Tibial nerve (tissue), 4 donors: Measurements from ENCODE around the gene IQGAP2. TPM values are rescaled to one million over a fixed set of nuclear protein-coding genes. Genes with fewer than 3 reads are reported as not detected.

Source experiments
- DNase-seq, 2 donors: peaks; one replicate each; pipeline ENCODE4 v3.0.0-alpha.2; 2019; ENCODE audit warnings: low spot score in 2 of 2
- H3K27ac ChIP-seq, 4 donors: fragments of 200-600 bp; sonication (generic) in 3 of 4; one replicate each; pipeline ENCODE4 v1.5.1; 2017 to 2019; ENCODE audit warnings: mild to moderate bottlenecking in 1 of 4
- H3K27me3 ChIP-seq, 2 donors: fragments of 200-600 bp; sonication (generic) in 1 of 2; one replicate each; pipeline versions ENCODE4 v1.5.1 to v1.6.0; 2017 to 2019
- H3K36me3 ChIP-seq, 3 donors: fragments of 200-600 bp; sonication (generic); one replicate each; pipeline ENCODE4 v1.5.1; 2018 to 2019
- H3K4me1 ChIP-seq, 4 donors: fragments of 200-600 bp; sonication (generic) in 3 of 4; one replicate each; pipeline ENCODE4 v1.5.1; 2017 to 2019
- H3K4me3 ChIP-seq, 4 donors: fragments of 200-600 bp; sonication (generic) in 3 of 4; one replicate each; pipeline ENCODE4 v1.5.1; 2017 to 2019; ENCODE audit warnings: mild to moderate bottlenecking in 1 of 4, moderate library complexity in 1 of 4
- H3K9me3 ChIP-seq, 4 donors: fragments of 200-600 bp; sonication (generic) in 3 of 4; one replicate each; pipeline ENCODE4 v1.5.1; 2017 to 2019
- CTCF ChIP-seq, 5 experiments: fragments of 200-600 bp in 3 of 5; fragments of 450-650 bp in 2 of 5; sonication (generic) in 3 of 5; IDR thresholded peaks; one replicate each; pipeline ENCODE4 v1.5.1; 2016 to 2019; ENCODE audit warnings: antibody characterized with exemption in 5 of 5, mild to moderate bottlenecking in 3 of 5, moderate library complexity in 2 of 5
- EP300 ChIP-seq, 2 donors: sonication (generic); formaldehyde crosslinking; IDR thresholded peaks; one replicate each; pipeline ENCODE4 v1.6.1; 2017; ENCODE audit warnings: antibody characterized with exemption in 2 of 2, mild to moderate bottlenecking in 1 of 2
- POLR2A ChIP-seq, 2 donors: fragments of 450-650 bp; IDR thresholded peaks; one replicate each; pipeline ENCODE4 v1.6.1; 2017; ENCODE audit warnings: antibody characterized with exemption in 2 of 2, mild to moderate bottlenecking in 2 of 2, moderate library complexity in 2 of 2
- WGBS, 2 donors: methylation state at CpG; one replicate each; pipeline ENCODE4 v1.1.5; 2018; 5-methylcytosine and 5-hydroxymethylcytosine counted together
- total RNA-seq, 4 donors: library from RNA; depleted of rRNA; stranded (reverse); fragments of >200 nt; gene quantifications; one replicate each; pipeline ENCODE4 v1.1.0, GENCODE V29; 2016

Gene IQGAP2
- total RNA-seq, 4 donors from 2014 or later: 42.8 to 58.2 (median 52.3) TPM

GRCh38 chr5:76419597-76420298 lies 16.7 kb downstream of the IQGAP2 start:
- TF ChIP-seq POLR2A (IDR thresholded peaks at IDR 0.05): no peak
- no peak for DNase-seq

DNA sequence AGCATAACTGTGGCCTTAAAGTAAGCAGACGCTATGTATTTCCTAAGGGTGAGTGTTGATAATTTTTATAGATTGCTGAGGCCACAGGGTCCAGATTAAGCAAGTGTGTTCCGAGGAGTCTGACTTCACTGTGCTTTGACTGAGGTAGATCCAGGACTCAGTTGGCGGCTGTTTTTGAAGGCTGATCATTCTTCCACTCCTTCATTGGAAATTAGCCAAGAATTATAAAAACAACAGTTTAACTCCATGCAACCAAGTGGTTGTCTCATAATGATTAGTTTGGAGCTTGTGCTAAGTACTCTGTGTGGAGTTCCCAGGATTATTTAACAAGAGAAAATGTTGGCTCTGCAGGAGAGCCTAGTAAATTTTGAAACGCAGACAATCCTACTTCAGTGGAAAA lies 19.1 kb downstream of the IQGAP2 start:
- WGBS, 2 donors: 30 to 34% methylated on average over 4 of the region's 4 CpGs
- peaks cover 0 to 25% (median 6%) of the 10 kb centered on the region in 4 donors for H3K4me1 ChIP-seq
- TF ChIP-seq CTCF (IDR thresholded peaks at IDR 0.05) (no peak), POLR2A (IDR thresholded peaks at IDR 0.05) (no peak), EP300 (IDR thresholded peaks at IDR 0.05) (no peak)

More at GRCh38 chr5:76419597-76420298, 16.7 kb downstream of the IQGAP2 start:
- 93% methylated on average over 1 of the region's 1 CpG for WGBS, 2 donors
- H3K9me3 ChIP-seq: no peaks in the 10 kb centered on the region
- no peaks in the 10 kb centered on the region for H3K36me3 ChIP-seq
- H3K27me3 ChIP-seq: no peaks in the 10 kb centered on the region
- H3K27ac ChIP-seq: no peak overlapping the region
- no peak overlapping the region for H3K4me3 ChIP-seq
- peaks cover 0 to 10% (median 0%) of the 10 kb centered on the region in 4 donors for H3K4me1 ChIP-seq

GRCh38 chr5:76422742-76423141 lies 19.7 kb downstream of the IQGAP2 start:
- H3K4me1 ChIP-seq: peaks cover 0 to 30% (median 8%) of the 10 kb centered on the region in 4 donors
- TF ChIP-seq CTCF (IDR thresholded peaks at IDR 0.05) (no peak), EP300 (IDR thresholded peaks at IDR 0.05) (no peak), POLR2A (IDR thresholded peaks at IDR 0.05) (no peak)

More for the DNA sequence above, 19.1 kb downstream of the IQGAP2 start:
- Histone ChIP-seq H3K27me3 (no peaks in the 10 kb centered on the region), H3K4me3 (no peak overlapping the region), H3K9me3 (no peaks in the 10 kb centered on the region), H3K36me3 (no peaks in the 10 kb centered on the region), H3K27ac (no peak overlapping the region)
- DNase-seq: no peak

DNA sequence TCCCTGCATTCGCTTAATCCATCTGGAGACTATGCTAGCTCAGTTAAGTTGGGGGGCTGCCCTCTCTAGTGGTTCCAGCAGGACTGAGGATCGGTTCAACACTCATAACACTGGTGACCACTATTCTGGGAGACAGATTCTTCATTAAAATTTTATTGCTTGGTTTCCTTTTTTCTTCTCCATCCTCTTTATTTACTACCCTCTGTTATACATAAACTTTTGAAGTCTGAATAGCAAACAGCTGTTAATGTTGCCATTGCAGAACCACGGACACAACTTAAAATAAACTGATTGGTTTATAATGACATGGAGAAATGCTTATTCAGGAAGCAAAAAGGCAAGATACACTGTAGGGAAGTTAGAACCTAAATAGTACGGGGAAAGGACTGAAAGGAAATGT lies 22.1 kb downstream of the IQGAP2 start:
- no peak for DNase-seq
- 39 to 48% methylated on average over 4 of the region's 4 CpGs for WGBS, 2 donors
- no peak for TF ChIP-seq CTCF (IDR thresholded peaks at IDR 0.05)
- Histone ChIP-seq H3K27me3 (no peaks in the 10 kb centered on the region), H3K4me1 (peaks cover 0 to 34% (median 9%) of the 10 kb centered on the region in 4 donors), H3K27ac (no peak overlapping the region), H3K36me3 (no peaks in the 10 kb centered on the region), H3K4me3 (no peak overlapping the region), H3K9me3 (no peaks in the 10 kb centered on the region)

More at GRCh38 chr5:76422742-76423141, 19.7 kb downstream of the IQGAP2 start:
- no peaks in the 10 kb centered on the region for H3K9me3 ChIP-seq
- no peak for DNase-seq
- no peak overlapping the region for H3K27ac ChIP-seq
- WGBS, 2 donors: 81 to 87% methylated on average over 3 of the region's 3 CpGs
- no peaks in the 10 kb centered on the region for H3K27me3 ChIP-seq
- no peak overlapping the region for H3K4me3 ChIP-seq
- no peaks in the 10 kb centered on the region for H3K36me3 ChIP-seq

GRCh38 chr5:76425928-76426804 lies 23.1 kb downstream of the IQGAP2 start:
- Histone ChIP-seq H3K27ac (no peak overlapping the region), H3K9me3 (no peaks in the 10 kb centered on the region), H3K27me3 (no peaks in the 10 kb centered on the region), H3K36me3 (no peaks in the 10 kb centered on the region), H3K4me3 (no peak overlapping the region), H3K4me1 (peaks cover 0 to 34% (median 9%) of the 10 kb centered on the region in 4 donors)
- whole genome bisulfite sequencing, 2 donors: 52 to 60% methylated on average over 12 of the region's 12 CpGs
- DNase-seq: no peak
- TF ChIP-seq EP300 (IDR thresholded peaks at IDR 0.05): no peak
- no peak for TF ChIP-seq CTCF (IDR thresholded peaks at IDR 0.05)
